Astrocyte (in vitro differentiated cells and primary cell): ENCODE data around the gene EPC2.

Source experiments
- EZH2 ChIP-seq: IDR thresholded peaks from 2 replicates; pipeline ENCODE4 v1.6.1; 2012; ENCODE audit warnings: mild to moderate bottlenecking, low read length, inconsistent platforms; ENCODE audit not compliant: insufficient read depth
- TF ChIP-seq, protein P1 (sequence below): IDR thresholded peaks from 2 replicates; pipeline ENCODE4 v1.5.1; 2011; ENCODE audit warnings: low read depth, mild to moderate bottlenecking, inconsistent platforms, low read length, moderate library complexity; ENCODE audit not compliant: insufficient read depth

DNA sequence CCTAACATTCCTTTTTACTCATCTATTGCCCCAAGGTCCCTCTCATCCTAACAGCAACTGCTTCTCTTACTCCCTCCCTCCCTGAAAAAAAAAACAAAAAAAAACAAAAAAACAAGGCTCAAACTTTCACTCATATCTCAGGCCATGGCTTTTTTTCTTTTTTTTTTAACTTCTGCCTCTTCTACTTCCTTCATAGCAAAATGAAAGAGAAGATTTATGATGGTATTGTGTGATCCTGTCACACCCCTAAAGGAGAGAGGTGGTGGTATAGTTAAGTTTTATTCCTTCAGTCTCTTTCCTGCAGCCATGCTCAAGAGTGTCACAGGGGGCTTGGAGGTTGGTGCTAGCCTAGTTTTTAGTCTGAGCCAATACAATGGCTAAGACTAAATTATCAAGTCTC is 21.5 kb upstream of the EPC2 start:
- TF ChIP-seq, protein P1, sequence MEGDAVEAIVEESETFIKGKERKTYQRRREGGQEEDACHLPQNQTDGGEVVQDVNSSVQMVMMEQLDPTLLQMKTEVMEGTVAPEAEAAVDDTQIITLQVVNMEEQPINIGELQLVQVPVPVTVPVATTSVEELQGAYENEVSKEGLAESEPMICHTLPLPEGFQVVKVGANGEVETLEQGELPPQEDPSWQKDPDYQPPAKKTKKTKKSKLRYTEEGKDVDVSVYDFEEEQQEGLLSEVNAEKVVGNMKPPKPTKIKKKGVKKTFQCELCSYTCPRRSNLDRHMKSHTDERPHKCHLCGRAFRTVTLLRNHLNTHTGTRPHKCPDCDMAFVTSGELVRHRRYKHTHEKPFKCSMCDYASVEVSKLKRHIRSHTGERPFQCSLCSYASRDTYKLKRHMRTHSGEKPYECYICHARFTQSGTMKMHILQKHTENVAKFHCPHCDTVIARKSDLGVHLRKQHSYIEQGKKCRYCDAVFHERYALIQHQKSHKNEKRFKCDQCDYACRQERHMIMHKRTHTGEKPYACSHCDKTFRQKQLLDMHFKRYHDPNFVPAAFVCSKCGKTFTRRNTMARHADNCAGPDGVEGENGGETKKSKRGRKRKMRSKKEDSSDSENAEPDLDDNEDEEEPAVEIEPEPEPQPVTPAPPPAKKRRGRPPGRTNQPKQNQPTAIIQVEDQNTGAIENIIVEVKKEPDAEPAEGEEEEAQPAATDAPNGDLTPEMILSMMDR: no peak
- TF ChIP-seq EZH2: no peak
